ENCODE results near the gene CD34.

DNA sequence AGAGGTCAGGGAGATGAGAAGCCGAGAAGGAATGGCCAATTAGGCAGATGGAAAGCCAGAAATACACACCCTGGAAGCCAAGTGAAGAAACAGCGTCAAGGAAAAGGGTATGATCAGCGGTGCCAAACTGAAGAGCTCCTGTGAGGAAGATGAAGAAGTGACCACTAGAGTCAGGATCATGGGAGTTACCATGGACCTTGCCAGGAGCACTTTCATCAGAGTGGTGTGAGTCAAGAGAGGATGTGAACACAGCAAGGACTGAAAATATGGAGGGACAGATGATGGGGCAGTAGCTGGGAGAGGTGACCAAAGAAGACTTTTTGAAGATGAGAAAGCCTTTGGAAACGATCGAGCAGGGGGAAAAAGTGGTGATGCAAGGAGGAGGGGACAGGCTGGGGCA is 50.4 kb downstream of the CD34 start:
- TF ChIP-seq CTCF (IDR thresholded peaks at IDR 0.05) (no peak), POLR2A (IDR thresholded peaks at IDR 0.05) (no peak)

Data from right lobe of liver (tissue), 4 donors.